IMR-90 (cell line): ENCODE measurements around the gene CCDC136. TPM values are rescaled to one million over a fixed set of nuclear protein-coding genes. Genes with fewer than 3 reads are reported as not detected.

ENCODE experiments used
- ATAC-seq: fragments of 200-7000 bp; cut with Tn5 transposase; 2 replicates; pipeline ENCODE4 v1.9.1; 2020; ENCODE audit warnings: low read depth, mild to moderate bottlenecking, moderate library complexity
- BruUV-seq: library from RNA; stranded (reverse); fragments of 400-500 nt; replicated peaks from 2 replicates; lab custom pipeline; 2021; lab: Mats Ljungman, UMichigan
- CTCF ChIA-PET: fragments of 300-600 bp; formaldehyde crosslinking; extraction: SDS; loops from one replicate; lab custom pipeline; 2021; ENCODE audit warnings: antibody characterized with exemption; lab: Yijun Ruan, JAX
- POLR2A ChIA-PET: fragments of 300-600 bp; sonication (Branson Sonifier 250); formaldehyde crosslinking; loops from one replicate; lab custom pipeline; 2022; ENCODE audit warnings: antibody characterized with exemption; ENCODE audit not compliant: unreplicated experiment; lab: Charles Lee
- DNase-seq: peaks from one replicate; pipeline ENCODE4 v3.0.0; 2013
- H2AFZ ChIP-seq: replicated peaks from 2 replicates; pipeline ENCODE3; 2013; ENCODE audit warnings: low read length, mild to moderate bottlenecking; ENCODE audit not compliant: poor library complexity
- H2AK5ac ChIP-seq: 2 replicates; pipeline ENCODE4 v1.6.1; 2013; ENCODE audit warnings: low read depth, low read length, inconsistent platforms
- H2AK9ac ChIP-seq: replicated peaks from 2 replicates; pipeline ENCODE3; 2013; ENCODE audit warnings: mild to moderate bottlenecking, low read depth, low read length, moderate library complexity; ENCODE audit not compliant: poor library complexity
- H2BK120ac ChIP-seq: 2 replicates; pipeline ENCODE4 v1.6.1; 2013; ENCODE audit warnings: low read depth, low read length, inconsistent platforms
- H2BK15ac ChIP-seq: 3 replicates; pipeline ENCODE4 v1.6.1; 2013; ENCODE audit warnings: low read depth, low read length, inconsistent platforms
- H2BK20ac ChIP-seq: 2 replicates; pipeline ENCODE4 v1.6.1; 2013; ENCODE audit warnings: low read depth, mild to moderate bottlenecking, inconsistent platforms, low read length, moderate library complexity
- H2BK5ac ChIP-seq: 2 replicates; pipeline ENCODE4 v1.6.1; 2013; ENCODE audit warnings: mild to moderate bottlenecking, low read depth, low read length, inconsistent platforms; ENCODE audit not compliant: poor library complexity, severe bottlenecking
- H3K14ac ChIP-seq: replicated peaks from 2 replicates; pipeline ENCODE4 v1.6.1; 2013; ENCODE audit warnings: low read depth, low read length, inconsistent platforms
- H3K18ac ChIP-seq: 2 replicates; pipeline ENCODE4 v1.6.1; 2013; ENCODE audit warnings: low read depth, low read length, control low read depth
- H3K23ac ChIP-seq: 2 replicates; pipeline ENCODE4 v1.6.1; 2013; ENCODE audit warnings: low read depth, low read length, inconsistent platforms
- H3K27ac ChIP-seq: 2 replicates; pipeline ENCODE4 v1.5.1; 2013; ENCODE audit warnings: mild to moderate bottlenecking, control low read depth, low read length; ENCODE audit not compliant: insufficient read depth
- H3K27me3 ChIP-seq: 2 replicates; pipeline ENCODE4 v1.6.1; 2013; ENCODE audit warnings: low read length; ENCODE audit not compliant: control insufficient read depth, insufficient read depth
- H3K36me3 ChIP-seq: 2 replicates; pipeline ENCODE4 v1.6.1; 2013; ENCODE audit warnings: low read length, mixed read lengths; ENCODE audit not compliant: control insufficient read depth, insufficient read depth
- H3K4ac ChIP-seq: 2 replicates; pipeline ENCODE4 v1.6.1; 2013; ENCODE audit warnings: low read depth, low read length, inconsistent platforms
- H3K4me1 ChIP-seq: 2 replicates; pipeline ENCODE4 v1.6.1; 2013; ENCODE audit warnings: low read length, mixed read lengths; ENCODE audit not compliant: control insufficient read depth, insufficient read depth
- H3K4me2 ChIP-seq: 2 replicates; pipeline ENCODE4 v1.6.1; 2013; ENCODE audit warnings: low read depth, mild to moderate bottlenecking, control low read depth, low read length, moderate library complexity
- H3K4me3 ChIP-seq: 2 replicates; pipeline ENCODE4 v1.5.1; 2013; ENCODE audit warnings: low read depth, mild to moderate bottlenecking, control low read depth, low read length, moderate library complexity; ENCODE audit not compliant: insufficient read depth
- H3K56ac ChIP-seq: 2 replicates; pipeline ENCODE4 v1.6.1; 2013; ENCODE audit warnings: low read length, inconsistent platforms; ENCODE audit not compliant: insufficient read depth; ENCODE audit errors: extremely low read depth
- H3K79me1 ChIP-seq, 2 experiments: 2 replicates each; pipeline ENCODE4 v1.6.1; 2013; ENCODE audit warnings: low read length in 2 of 2, inconsistent platforms in 1 of 2, low read depth in 1 of 2
- H3K9ac ChIP-seq: 2 replicates; pipeline ENCODE4 v1.6.1; 2013; ENCODE audit warnings: low read depth, low read length, control low read depth
- H3K9me1 ChIP-seq: 2 replicates; pipeline ENCODE4 v1.6.1; 2013; ENCODE audit warnings: low read length, inconsistent platforms; ENCODE audit not compliant: insufficient read depth
- H3K9me3 ChIP-seq: 2 replicates; pipeline ENCODE4 v1.6.1; 2013; ENCODE audit warnings: low read length; ENCODE audit not compliant: control insufficient read depth, insufficient read depth
- H4K20me1 ChIP-seq: 2 replicates; pipeline ENCODE4 v1.6.1; 2013; ENCODE audit warnings: low read length, inconsistent platforms; ENCODE audit not compliant: insufficient read depth
- H4K5ac ChIP-seq: 2 replicates; pipeline ENCODE4 v1.6.1; 2013; ENCODE audit warnings: mild to moderate bottlenecking, low read depth, low read length, control low read depth
- H4K8ac ChIP-seq, 2 experiments: 2 replicates each; pipeline ENCODE4 v1.6.1; 2013; ENCODE audit warnings: low read depth in 2 of 2, low read length in 2 of 2, control low read depth in 1 of 2, inconsistent platforms in 1 of 2
- H4K91ac ChIP-seq: 2 replicates; pipeline ENCODE4 v1.6.1; 2013; ENCODE audit warnings: low read depth, low read length, inconsistent platforms; ENCODE audit not compliant: insufficient read depth
- BHLHE40 ChIP-seq: fragments of 150-350 bp; IDR thresholded peaks from 2 replicates; pipeline ENCODE4 v1.6.1; 2016; ENCODE audit warnings: mild to moderate bottlenecking, low read depth, low read length
- CEBPB ChIP-seq: IDR thresholded peaks from 2 replicates; pipeline ENCODE4 v1.6.1; 2012; ENCODE audit warnings: low read depth, low read length, improper control_type of control experiment
- CHD1 ChIP-seq: IDR thresholded peaks from 2 replicates; pipeline ENCODE4 v1.6.1; 2012; ENCODE audit warnings: low read depth, low read length, improper control_type of control experiment
- ELK1 ChIP-seq: fragments of 150-350 bp; IDR thresholded peaks from 2 replicates; pipeline ENCODE4 v1.6.1; 2016; ENCODE audit warnings: low read depth, mild to moderate bottlenecking, low read length, moderate library complexity, borderline replicate concordance
- FOS ChIP-seq: fragments of 150-350 bp; IDR thresholded peaks from 2 replicates; pipeline ENCODE4 v1.6.1; 2016; ENCODE audit warnings: low read depth, low read length
- MAFK ChIP-seq: IDR thresholded peaks from 2 replicates; pipeline ENCODE4 v1.6.1; 2012; ENCODE audit warnings: low read depth, low read length, improper control_type of control experiment
- MAZ ChIP-seq: IDR thresholded peaks from 2 replicates; pipeline ENCODE4 v1.6.1; 2012; ENCODE audit warnings: low read depth, mild to moderate bottlenecking, low read length, improper control_type of control experiment, moderate library complexity, borderline replicate concordance
- MXI1 ChIP-seq: IDR thresholded peaks from 2 replicates; pipeline ENCODE4 v1.6.1; 2012; ENCODE audit warnings: low read depth, mild to moderate bottlenecking, low read length, moderate library complexity, borderline replicate concordance
- NFE2L2 ChIP-seq: fragments of 150-350 bp; IDR thresholded peaks from 2 replicates; pipeline ENCODE4 v1.6.1; 2016; ENCODE audit warnings: low read depth, mild to moderate bottlenecking, low read length
- POLR2A ChIP-seq: IDR thresholded peaks from 2 replicates; pipeline ENCODE4 v1.6.1; 2012; ENCODE audit warnings: mild to moderate bottlenecking, low read depth, low read length
- RAD21 ChIP-seq: IDR thresholded peaks from 2 replicates; pipeline ENCODE4 v1.6.1; 2012; ENCODE audit warnings: low read length, improper control_type of control experiment
- RCOR1 ChIP-seq: IDR thresholded peaks from 2 replicates; pipeline ENCODE4 v1.6.1; 2012; ENCODE audit warnings: mild to moderate bottlenecking, low read length, improper control_type of control experiment; ENCODE audit not compliant: insufficient replicate concordance
- RFX5 ChIP-seq: IDR thresholded peaks from 2 replicates; pipeline ENCODE4 v1.8.0; 2012; ENCODE audit warnings: low read depth, mild to moderate bottlenecking, low read length, moderate library complexity
- SMC3 ChIP-seq: fragments of 150-350 bp; IDR thresholded peaks from 2 replicates; pipeline ENCODE4 v1.6.1; 2016; ENCODE audit warnings: low read depth, mild to moderate bottlenecking, antibody characterized with exemption, low read length, moderate library complexity
- USF2 ChIP-seq: fragments of 150-350 bp; IDR thresholded peaks from 2 replicates; pipeline ENCODE4 v1.6.1; 2017; ENCODE audit warnings: mild to moderate bottlenecking, antibody characterized with exemption, low read length, low read depth
- WGBS, 2 experiments: methylation state at CpG; one replicate each; pipeline versions ENCODE4 v1.1.5 to v1.1.7; 2013; ENCODE audit warnings: missing lambda C conversion rate in 2 of 2; ENCODE audit not compliant: insufficient read length in 1 of 2; ENCODE audit errors: extremely low coverage in 2 of 2; 5-methylcytosine and 5-hydroxymethylcytosine counted together
- dilution Hi-C: fragments of 300-500 bp; cut with HindIII; formaldehyde crosslinking; loops from one replicate; pipeline ENCODE4 v1.14.3; 2018; ENCODE audit warnings: low sequenced_read_pairs; ENCODE audit not compliant: unreplicated experiment
- in situ Hi-C: fragments of 300-500 bp; cut with MboI; formaldehyde crosslinking; loops from 3 replicates; pipeline ENCODE4 v1.14.3; 2019; ENCODE audit warnings: low sequenced_read_pairs, inconsistent platforms, mixed read lengths
- intact Hi-C: fragments of 100-400 bp; cut with micrococcal nuclease; formaldehyde crosslinking; loops from 2 replicates; pipeline ENCODE4 v1.10.0; 2022
- polyA plus RNA-seq, 3 experiments: library from polyadenylated mRNA; depleted of rRNA; stranded (reverse); fragments of >200 nt; gene quantifications; 2 replicates each; pipeline ENCODE4 v1.2.3, GENCODE V29; 2012; ENCODE audit warnings: low replicate concordance in 1 of 3
- total RNA-seq: library from RNA; depleted of rRNA; stranded (reverse); fragments of >200 nt; gene quantifications from 2 replicates; pipeline ENCODE4 v1.2.3, GENCODE V29; 2012

CCDC136 gene
- total and polyA plus RNA-seq, 2 of the 4 experiments (the other 2 are of a cell fraction), result 7.7 to 18.0 TPM

- no peaks in the 10 kb centered on the region for H4K20me1 ChIP-seq
- peak overlapping the region; percentile 29; the same call in 1 of the 2 replicates for H3K9ac ChIP-seq
- H2AK5ac ChIP-seq, result no peak overlapping the region; the same call in none of the 2 replicates
- BruUV-seq, result no TSS peak
- H3K36me3 ChIP-seq, result peaks cover 6% of the 10 kb centered on the region
- no peak overlapping the region for H2BK5ac ChIP-seq
- H4K5ac ChIP-seq, result no peak overlapping the region
- no peak for ATAC-seq
- H2BK15ac ChIP-seq, result no peak overlapping the region
- peak overlapping the region; percentile 58 for H2AK9ac ChIP-seq
- peaks cover 9% of the 10 kb centered on the region for H3K4me1 ChIP-seq
- no peak overlapping the region for H2BK120ac ChIP-seq
- H3K4ac ChIP-seq, result no peak overlapping the region
- H3K4me3 ChIP-seq, result no peak overlapping the region
- H4K91ac ChIP-seq, result no peak overlapping the region
- POLR2A ChIA-PET, result no interaction called here
- H3K56ac ChIP-seq, result no peak overlapping the region
- H2AFZ ChIP-seq, result no peak overlapping the region
- in situ Hi-C loops, result no loop called here
- CTCF ChIA-PET, result no interaction called here
- no peaks in the 10 kb centered on the region for H3K9me3 ChIP-seq
- no peak overlapping the region for H3K18ac ChIP-seq
- no peak overlapping the region for H3K27ac ChIP-seq
- peak overlapping the region; percentile 13; the same call in 1 of the 2 replicates for H3K14ac ChIP-seq
- H3K27me3 ChIP-seq, result peaks cover 11% of the 10 kb centered on the region; the same call in 1 of the 2 replicates
- H3K79me1 ChIP-seq, result peaks cover 0 to 13% of the 10 kb centered on the region in 2 experiments; a peak in 2 of 4 replicates
- peaks cover 2% of the 10 kb centered on the region; the same call in 1 of the 2 replicates for H3K9me1 ChIP-seq
- intact Hi-C loops, result loop anchor here (5.0 kb wide), 1 partner anchor 35 kb away; no protein-coding TSS in a partner anchor
- no peak overlapping the region for H3K23ac ChIP-seq
- no peak overlapping the region for H2BK20ac ChIP-seq
- no peak overlapping the region; a peak in 1 of 4 replicates for H4K8ac ChIP-seq
- peak overlapping the region; percentile 94 for H3K4me2 ChIP-seq
- no peak for DNase-seq
- WGBS, 2 experiments, result no CpG with 5 or more reads among the region's 10 CpGs
- dilution Hi-C loops, result no loop called here
- TF ChIP-seq RCOR1 (no peak), NFE2L2 (no peak), SMC3 (no peak), MXI1 (no peak), MAZ (no peak), RAD21 (no peak), BHLHE40 (no peak), POLR2A (no peak), RFX5 (no peak), USF2 (no peak), CHD1 (no peak), FOS (no peak), CEBPB (no peak), ELK1 (no peak), MAFK (no peak)
Measured at GRCh38 chr7:128792471-128793180, 858 bp downstream of the CCDC136 start.
